SHP77 treated with DMSO at 0.1 percent for 48 hours (cell line): ENCODE measurements around the gene AOX1.
"Not testable (repeated sequence)": the region's sequence is repeated elsewhere in the genome, so short reads cannot be mapped to it uniquely, and the experiment has no call there.

Experiments
- DNase-seq: peaks from one replicate; lab custom pipeline; 2025; lab: John Stamatoyannopoulos, UW

AOX1 gene

GRCh38 chr2:200627110-200627770, 41.4 kb downstream of the AOX1 start:
- DNase-seq = no peak

GRCh38 chr2:200628461-200628860, 42.6 kb downstream of the AOX1 start:
- not testable (repeated sequence) for DNase-seq

- no peak for DNase-seq
These were observed 45.5 kb downstream of the AOX1 start for GRCh38 chr2:200631287-200631686.

GRCh38 chr2:200634231-200634964, 48.6 kb downstream of the AOX1 start:
- no peak for DNase-seq

GRCh38 chr2:200635251-200635650, 49.4 kb downstream of the AOX1 start:
- DNase-seq = no peak

GRCh38 chr2:200637901-200638300, 52.1 kb downstream of the AOX1 start:
- DNase-seq = no peak

GRCh38 chr2:200640176-200640575, 54.4 kb downstream of the AOX1 start:
- no peak for DNase-seq

- no peak for DNase-seq
These were observed 55.1 kb downstream of the AOX1 start for GRCh38 chr2:200640901-200641300.

GRCh38 chr2:200648518-200649281, 62.9 kb downstream of the AOX1 start:
- DNase-seq = not testable (repeated sequence)

- no peak for DNase-seq
These were observed 63.9 kb downstream of the AOX1 start for GRCh38 chr2:200649724-200650123.

- no peak for DNase-seq
These were observed 64.4 kb downstream of the AOX1 start for GRCh38 chr2:200650195-200650594.

- no peak for DNase-seq
These were observed 66.3 kb downstream of the AOX1 start for GRCh38 chr2:200652158-200652557.

GRCh38 chr2:200653021-200653420, 67.2 kb downstream of the AOX1 start:
- DNase-seq = no peak

GRCh38 chr2:200654823-200655222, 69.0 kb downstream of the AOX1 start:
- no peak for DNase-seq

GRCh38 chr2:200655918-200656580, 70.2 kb downstream of the AOX1 start:
- DNase-seq = no peak

- DNase-seq = no peak
These were observed 72.6 kb downstream of the AOX1 start for GRCh38 chr2:200658278-200658864.

GRCh38 chr2:200659410-200659809, 73.6 kb downstream of the AOX1 start:
- no peak for DNase-seq

GRCh38 chr2:200661477-200661876, 75.7 kb downstream of the AOX1 start:
- no peak for DNase-seq

- no peak for DNase-seq
These were observed 76.9 kb downstream of the AOX1 start for GRCh38 chr2:200662727-200663126.

- DNase-seq = no peak
These were observed 79.1 kb downstream of the AOX1 start for GRCh38 chr2:200664770-200665494.
